GM19023 (cell line): ENCODE data around the gene ACTG2.

ENCODE experiments used
- ATAC-seq: cut with Tn5 transposase; IDR thresholded peaks from one replicate; pipeline ENCODE4 v1.9.1; 2021; ENCODE audit warnings: mild to moderate bottlenecking, moderate library complexity; ENCODE audit not compliant: unreplicated experiment

Gene ACTG2

DNA sequence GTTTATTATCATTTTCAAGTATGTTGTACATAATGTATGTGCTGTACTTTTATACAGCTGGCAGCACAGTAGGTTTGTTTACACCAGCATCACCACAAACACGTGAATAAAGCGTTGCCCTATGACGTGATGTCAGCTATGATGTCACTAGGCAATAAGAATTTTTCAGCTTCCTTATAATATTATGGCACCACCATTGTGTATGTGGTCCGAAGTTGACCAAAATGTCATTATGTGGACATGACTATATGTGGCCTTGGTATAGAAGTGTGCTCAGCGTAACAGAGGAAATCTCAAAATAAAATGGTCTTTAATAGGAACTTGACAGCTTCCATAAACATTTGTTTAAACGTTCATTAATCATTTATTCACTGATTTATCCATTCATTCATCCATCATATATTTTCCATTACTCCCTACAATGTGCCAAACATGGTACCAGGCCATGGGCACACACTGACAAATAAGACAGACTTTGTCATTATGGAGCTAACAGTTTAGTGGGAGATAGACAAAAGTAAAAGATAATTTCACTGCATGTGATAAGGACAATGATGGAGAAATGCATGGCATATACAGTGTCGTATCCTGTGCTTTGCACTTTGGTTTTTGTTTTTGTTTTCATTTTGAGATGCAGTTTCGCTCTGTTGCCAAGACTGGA, 18.9 kb downstream of the ACTG2 start:
- ATAC-seq = no peak

DNA sequence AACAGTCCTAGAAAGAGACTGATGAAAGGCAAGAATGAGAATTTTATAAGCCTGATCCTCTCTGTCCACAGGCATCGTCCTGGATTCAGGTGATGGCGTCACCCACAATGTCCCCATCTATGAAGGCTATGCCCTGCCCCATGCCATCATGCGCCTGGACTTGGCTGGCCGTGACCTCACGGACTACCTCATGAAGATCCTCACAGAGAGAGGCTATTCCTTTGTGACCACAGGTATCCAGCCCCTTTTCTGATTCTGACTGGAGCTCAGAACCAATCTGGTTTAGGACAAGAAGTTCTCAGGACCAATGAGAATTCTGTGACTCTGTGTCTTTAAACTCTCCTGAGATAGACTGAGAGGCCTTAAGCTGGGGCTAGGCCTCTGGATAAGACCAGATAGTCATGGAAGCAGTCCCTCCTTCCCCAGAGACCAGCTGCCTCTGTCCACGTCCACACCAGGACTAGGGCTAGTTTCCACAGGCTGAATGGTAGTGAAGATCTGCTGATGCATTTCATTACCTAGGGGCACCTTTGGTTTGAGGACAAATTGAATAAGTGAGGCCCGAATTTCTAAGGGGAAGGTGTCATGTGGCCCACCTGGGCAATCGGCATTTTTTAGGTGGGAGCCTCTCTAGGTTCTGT, 20.7 kb downstream of the ACTG2 start:
- ATAC-seq = no peak

DNA sequence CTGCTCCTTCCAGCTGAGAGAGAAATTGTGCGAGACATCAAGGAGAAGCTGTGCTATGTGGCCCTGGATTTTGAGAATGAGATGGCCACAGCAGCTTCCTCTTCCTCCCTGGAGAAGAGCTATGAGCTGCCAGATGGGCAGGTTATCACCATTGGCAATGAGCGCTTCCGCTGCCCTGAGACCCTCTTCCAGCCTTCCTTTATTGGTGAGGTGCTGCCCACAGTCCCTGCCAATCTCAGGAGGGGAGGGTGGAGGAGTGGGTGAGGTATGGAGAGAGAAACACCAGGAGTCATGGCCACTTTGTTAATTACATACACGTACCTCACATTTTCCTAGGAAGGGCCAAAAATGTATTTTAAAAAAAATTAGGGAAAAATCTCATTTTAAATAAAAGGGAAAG, 21.9 kb downstream of the ACTG2 start:
- ATAC-seq = no peak

DNA sequence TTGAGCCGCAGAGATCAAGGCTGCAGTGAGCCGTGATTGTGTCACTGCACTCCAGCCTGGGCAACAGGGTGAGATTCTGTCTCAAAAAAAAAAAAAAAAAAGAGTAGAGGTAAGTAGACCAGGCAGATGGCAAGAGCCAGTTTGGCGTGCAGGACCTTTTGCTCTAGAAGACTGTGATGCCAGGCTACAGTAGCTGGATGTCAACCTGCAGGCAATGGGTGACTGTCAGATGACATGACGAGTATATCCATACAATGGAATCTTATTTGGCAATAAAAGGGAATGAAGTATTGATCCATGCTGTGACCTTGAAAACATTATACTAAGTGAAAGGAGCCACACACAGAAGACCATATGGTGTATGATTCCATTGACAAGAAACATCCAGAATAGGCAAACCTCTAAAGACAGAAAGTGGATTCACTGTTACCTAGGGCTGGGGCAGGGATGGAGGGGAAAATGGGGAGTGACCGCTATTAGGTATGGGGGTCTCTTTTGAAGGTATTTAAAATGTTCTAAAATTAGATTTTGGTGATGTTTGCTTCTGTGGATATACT, 22.7 kb downstream of the ACTG2 start:
- no peak for ATAC-seq

DNA sequence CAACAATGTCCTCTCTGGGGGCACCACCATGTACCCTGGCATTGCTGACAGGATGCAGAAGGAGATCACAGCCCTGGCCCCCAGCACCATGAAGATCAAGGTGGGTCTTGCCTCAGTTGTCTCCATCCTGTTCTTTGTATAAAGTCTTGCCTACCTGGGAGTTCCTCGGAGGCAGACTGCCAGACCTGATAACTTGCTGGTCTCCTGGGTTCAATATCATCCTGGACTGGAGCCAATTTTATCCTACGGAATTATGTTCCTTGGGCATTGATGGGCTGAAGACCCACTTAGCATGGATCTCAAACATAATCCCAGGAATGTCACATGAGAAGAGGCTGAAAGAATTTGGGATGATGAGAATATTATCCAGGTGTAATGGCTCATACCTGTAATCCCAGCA, 23.9 kb downstream of the ACTG2 start:
- no peak for ATAC-seq

DNA sequence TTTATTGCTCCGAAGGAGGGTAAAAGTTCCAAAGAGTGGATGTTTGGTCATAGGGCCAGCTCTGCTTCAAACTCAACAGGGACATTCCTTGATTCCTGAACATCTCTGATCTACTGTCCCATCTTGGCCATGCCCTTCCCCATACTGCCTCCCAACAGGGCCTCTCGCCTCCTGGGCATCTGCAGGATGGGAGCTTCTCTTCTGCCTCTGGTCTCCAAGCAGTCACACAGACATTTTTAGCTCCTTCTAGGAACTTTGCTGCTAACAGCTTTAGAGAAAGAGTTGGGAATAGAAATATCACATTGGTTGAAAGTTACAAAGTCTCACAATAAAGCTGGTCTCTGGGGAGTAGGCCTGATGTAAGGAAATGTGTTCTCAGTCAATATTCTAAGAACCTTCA, 24.5 kb downstream of the ACTG2 start:
- no peak for ATAC-seq

DNA sequence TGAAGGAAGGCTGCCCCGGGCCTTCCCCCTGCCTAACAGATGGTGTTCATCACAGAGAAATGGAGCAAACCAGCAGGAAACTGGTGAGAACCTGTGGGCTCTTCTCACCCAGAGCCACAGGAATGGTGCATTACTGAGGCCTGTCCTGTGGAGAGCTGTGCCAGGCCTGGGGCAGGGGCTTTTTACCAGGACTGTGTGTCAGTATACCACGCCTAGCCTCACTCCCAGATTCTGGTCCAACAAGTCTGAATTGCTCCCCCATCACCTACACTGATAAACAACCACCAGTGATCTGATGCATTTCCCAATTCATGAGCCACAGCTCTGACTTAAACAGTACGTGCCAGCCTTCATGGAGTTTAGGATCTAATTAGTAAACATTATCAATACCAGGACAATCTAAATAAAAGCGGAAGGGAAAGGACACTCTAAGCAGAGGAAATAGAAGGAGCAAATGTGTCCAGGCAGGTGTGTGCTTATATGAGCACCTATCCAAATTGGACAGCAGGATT, 24.9 kb downstream of the ACTG2 start:
- ATAC-seq = no peak

DNA sequence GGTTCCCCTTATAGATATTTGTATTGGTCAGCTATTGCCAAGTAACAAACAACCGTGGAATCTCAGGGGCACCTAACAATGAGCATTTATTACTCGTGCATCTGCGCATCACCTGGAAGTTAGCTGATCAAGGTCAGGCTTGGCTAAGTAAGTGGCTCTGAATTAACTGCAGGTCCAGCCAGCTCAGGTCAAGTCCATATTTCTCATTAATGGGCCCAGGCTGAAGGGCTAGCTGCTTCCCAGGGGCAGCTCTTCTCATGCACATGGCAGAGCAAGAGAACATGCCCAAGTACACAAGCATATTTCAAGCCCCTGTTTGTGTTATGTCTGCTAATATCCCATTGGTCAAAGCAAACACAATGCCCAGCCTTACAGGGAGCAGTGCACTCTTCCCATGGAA, 26.0 kb downstream of the ACTG2 start:
- no peak for ATAC-seq

DNA sequence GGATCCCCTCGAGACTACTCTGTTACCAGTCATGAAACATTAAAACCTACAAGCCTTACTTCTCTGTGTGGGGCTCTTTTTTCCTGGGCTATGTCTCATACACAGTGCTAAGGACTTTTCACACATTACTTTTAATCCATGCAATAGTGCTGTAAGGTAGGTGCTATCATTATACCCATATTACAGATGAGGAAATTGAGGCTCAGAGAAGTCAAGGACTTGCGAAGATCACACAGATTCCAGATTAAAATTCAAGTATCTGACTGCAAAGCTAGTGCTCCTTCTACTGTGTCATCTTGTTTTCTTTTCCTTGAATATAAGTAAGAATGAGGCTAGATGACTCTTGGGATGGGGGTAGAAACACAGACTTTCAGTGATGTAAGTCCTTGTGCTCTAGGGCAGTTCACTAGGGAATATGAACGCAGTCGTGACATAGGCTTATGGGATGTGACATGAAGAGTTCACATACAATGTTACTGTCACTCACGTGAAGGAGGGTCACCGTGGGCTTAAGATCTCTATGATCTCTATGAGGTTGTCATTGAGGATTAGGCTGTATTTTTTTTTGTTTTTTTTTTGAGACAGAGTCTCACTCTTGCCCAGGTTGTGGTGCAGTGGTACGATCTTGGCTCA, 26.9 kb downstream of the ACTG2 start:
- ATAC-seq = no peak

DNA sequence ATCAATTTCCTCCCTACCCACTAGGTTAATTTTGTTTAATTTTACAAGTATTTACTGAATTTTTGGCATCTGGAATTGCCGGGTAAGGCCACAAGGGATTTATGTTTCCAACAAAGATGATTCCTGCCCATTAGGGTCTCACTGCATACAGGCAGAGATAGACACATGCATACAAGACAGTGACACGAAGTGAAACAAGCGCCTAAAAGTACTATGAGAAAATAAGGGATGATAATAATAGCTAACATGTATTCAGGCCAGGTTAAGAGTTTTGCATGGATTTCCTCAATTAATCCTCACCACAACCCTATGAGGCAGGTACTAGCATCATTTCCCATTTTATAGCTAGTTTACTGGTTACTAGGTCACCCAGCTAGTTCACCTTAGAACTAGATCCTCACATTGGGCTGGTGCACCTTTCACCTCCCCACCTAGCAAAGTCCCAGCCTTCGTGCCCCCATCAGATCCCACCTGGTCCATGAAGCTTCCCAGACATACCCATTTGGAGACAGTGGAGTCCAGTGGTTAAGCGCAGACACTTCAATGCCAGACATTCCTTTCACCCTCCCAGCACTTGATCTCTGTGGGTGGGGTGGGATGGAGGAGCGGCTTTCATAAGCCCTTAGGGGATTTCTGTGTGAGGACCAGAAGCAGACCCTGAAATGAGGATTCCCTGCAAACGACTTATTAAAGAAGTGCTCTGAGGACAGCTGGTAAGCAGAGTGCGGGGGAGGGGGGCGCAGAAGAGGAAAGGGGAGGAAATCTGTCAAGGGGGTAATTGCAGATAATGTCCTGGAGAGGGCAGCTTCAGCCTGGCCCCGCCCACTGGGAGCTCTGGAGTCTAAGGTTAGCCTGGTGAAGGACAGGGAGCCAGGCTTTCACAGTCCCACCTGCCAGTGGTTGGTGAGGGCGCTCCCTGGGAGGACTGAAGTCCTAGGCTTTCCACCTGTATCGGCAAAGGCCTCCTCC, 28.1 kb downstream of the ACTG2 start:
- no peak for ATAC-seq

DNA sequence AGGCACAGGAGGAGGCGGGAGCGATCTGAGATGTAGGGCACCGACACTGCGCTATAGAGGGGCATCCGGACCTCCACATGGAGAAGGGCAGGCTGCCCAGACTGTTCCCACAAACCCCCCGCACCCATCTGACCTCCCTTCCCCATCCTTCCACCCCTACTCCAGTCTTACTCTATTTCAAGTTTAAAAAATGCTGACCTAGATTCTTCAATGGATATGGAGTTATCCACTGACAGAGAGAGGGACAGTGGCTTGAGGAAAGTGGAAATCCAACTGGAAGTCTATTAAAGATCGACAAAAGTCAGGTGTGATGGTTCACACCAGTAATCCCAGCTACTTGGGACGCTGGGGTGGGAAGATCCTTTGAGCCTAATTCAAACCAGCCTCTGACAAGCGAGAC, 28.8 kb downstream of the ACTG2 start:
- ATAC-seq = no peak

DNA sequence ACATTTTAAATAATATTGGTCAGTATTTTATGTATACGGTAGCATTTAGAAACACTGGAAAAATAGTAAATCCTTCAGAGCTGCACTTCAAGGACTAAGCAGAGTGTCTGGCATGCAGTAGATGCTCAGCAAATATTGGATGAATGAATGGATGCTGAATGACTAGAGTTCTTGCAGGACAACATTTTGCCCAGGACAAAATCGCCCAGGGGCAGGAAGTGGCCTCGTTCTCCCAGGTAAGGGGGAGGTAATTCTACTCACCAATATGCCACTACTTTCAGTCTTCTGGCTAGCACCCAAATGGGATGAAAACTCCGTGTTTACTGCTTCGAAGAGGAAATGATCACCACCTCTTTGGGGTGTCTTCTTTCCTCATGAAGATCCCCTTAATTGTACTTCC, 29.9 kb downstream of the ACTG2 start:
- ATAC-seq = no peak

DNA sequence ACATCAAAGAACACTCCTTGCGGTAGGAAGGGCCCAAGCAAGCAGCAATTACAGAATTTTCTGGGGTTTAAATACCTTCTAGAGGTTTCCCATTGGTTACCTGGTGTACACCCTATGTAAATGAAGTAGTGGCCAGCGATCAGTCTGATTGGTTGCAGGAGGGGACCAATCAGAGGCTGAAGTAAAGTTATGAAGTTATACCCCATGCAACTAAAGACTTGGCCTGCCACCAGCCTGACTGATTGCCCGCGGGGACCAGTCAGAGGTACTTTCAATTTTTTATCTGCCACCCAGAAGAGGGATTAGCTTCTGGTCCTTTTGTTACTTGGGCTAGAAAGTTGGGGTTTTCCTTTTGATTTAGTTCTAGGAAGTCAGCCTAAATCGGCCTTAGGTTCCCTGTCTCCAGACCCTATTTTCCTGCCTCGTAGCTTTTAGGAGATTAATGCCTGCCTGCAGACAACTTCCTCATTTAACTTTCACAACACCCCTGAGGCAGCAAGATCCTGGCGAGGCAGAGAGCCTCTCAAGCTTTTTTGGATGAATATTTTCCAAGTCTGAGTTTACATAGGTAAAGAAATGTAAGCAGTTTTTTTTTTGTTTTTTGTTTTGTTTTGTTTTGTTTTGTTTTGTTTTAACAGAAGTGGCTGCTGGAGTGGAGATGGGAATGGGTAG, 32.4 kb downstream of the ACTG2 start:
- no peak for ATAC-seq

DNA sequence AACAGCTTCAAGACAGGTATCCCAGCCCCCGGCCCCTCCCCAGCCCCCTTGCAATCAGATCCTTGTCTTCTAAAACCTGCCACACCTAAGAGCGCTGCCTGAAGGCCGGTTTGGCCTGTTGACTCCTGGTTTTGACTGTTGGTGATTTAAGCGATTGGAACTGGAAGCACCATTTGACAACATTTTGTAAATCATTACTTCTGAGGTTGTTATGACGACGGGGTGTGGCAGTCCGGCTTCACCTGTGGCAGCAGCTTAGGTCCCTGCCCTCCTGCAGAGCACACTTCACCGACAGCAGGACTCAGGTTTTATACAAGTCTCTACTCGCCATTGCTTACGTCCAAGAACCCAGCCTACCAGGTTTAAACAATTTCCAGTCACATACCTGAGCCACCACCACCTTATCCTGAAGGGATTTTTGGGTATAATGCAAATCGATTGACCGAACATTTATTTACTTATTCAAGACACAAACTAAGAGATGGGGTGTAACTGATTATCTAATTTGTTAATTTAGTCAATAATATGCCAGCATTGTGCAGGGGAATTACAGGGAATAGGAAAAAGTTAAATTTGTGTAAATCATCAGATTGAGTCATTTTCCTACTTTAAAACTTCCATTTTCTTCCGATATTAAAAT, 33.2 kb downstream of the ACTG2 start:
- no peak for ATAC-seq

DNA sequence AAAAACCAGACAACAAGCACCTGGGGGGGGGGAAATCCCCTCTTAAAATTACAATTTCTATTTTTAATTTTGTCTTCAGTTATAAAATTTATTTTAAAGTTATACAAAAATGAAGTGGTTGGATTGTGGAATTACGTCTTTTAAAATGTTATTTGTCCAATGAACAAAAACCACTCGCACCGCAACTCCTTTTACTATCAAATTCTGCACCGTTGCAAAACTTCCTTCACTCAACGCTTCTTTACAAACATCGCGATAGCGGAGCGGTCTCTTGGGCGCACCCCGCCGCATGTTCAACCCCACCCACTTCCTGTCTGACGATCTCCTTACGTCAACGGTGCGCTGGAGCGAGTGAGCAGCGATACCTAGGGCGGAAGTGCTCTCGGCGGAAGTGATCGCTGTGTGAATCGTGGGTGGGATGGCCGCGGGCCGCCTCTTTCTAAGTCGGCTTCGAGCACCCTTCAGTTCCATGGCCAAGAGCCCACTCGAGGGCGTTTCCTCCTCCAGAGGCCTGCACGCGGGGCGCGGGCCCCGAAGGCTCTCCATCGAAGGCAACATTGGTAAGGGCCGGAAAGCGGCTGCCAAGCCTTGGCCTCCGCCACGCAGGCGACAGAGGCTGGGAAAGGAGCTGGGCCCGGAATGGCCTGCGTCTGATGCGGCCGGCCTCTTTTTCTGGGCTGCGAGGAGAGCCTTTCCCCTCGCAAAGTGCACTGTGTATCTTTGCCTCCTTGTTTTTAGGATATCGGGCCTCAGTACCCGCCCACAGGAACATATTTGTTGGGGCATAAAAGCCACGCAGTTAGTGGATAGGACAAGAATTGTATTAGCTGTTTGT, 33.9 kb downstream of the ACTG2 start, which contains the start of gene DGUOK:
Gene DGUOK (plus strand): TSS at position 388 of the 835 bp plus-strand sequence. CDS start 31 bp downstream, at position 419.
- peak; percentile 100 for ATAC-seq

DNA sequence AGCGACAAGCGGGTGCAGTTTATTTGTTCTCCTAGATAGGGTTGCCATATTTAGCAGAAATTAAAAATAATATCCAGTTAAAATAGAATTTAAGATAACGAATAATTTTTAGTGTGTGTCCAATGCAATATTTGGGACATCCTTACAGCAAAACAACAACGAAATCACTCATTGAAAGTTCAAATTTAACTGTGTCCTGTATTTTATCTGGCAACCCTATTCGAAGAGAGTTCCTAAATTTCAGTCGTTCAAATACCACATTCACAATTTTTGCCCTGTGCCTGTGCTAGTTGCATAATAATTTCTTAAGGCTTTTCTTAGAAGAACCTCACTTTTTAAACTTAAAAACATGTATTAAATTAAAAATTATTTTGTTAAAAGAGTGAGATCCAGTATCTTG, 34.5 kb downstream of the ACTG2 start:
- ATAC-seq = no peak

DNA sequence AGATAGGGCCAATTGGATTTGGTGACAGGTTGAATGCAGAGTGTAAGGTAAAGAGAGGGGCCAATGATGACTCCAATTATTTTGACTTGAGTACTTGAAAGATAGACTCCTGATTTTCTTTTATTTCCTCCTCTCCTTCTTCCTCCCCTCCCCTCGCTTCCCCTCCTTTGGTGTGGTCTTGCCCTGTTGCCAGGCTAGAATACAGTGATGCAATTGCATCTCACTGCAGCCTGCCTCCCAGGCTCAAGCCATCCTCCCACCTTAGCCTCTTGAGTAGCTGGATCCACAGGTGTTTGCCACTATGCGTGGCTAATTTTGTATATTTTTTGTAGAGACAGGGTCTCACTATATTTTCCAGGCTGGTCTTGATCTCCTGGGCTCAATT, 36.1 kb downstream of the ACTG2 start:
- no peak for ATAC-seq

DNA sequence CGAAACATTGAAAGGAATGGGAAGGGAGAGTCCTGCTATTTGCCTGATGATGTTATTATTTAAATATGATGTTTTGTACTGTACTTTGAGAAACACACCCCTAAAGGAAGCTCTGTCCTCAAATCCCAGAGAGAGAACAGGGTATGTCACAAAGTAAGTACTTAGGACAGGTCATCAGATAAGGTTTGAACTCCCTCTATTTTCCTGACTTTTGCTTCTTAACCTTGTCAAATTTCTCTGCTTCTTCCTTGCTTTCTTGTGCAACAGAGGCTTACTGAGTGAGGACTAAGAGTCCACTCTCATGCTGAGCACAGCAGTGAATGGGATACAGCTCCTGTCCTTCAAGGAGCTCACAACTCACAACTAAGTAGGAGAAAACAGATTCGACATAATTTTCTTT, 37.6 kb downstream of the ACTG2 start:
- ATAC-seq = no peak
